Kidney (tissue), 14 donors: ENCODE results near the gene ZNF423. TPM values are rescaled to one million over a fixed set of nuclear protein-coding genes. Genes with fewer than 3 reads are reported as not detected.

Source experiments
- DNase-seq, 5 donors: peaks; one replicate each; pipeline ENCODE4 v3.0.0-alpha.2; 2013 to 2020
- FAIRE-seq: peaks from 2 replicates; lab custom pipeline; 2012; peaks lifted over from hg19 to GRCh38; lab: Jason Lieb, UNC
- H3K27ac ChIP-seq, 2 donors: one replicate each; pipeline ENCODE4 v1.7.0; 2013; ENCODE audit warnings: low read depth in 2 of 2, low read length in 2 of 2, inconsistent platforms in 1 of 2
- H3K27me3 ChIP-seq: one replicate; pipeline ENCODE4 v1.7.1; 2013; ENCODE audit warnings: low read length, inconsistent platforms; ENCODE audit not compliant: control insufficient read depth, insufficient read depth
- H3K36me3 ChIP-seq, 3 donors: one replicate each; pipeline versions ENCODE4 v1.7.0 to v1.7.1; 2013; ENCODE audit warnings: low read length in 3 of 3, control low read depth in 1 of 3, inconsistent platforms in 1 of 3; ENCODE audit not compliant: insufficient read depth in 3 of 3, control insufficient read depth in 2 of 3
- H3K4me1 ChIP-seq, 3 donors: one replicate each; pipeline versions ENCODE4 v1.7.0 to v1.7.1; 2013; ENCODE audit warnings: low read length in 3 of 3, inconsistent platforms in 1 of 3, low read depth in 1 of 3; ENCODE audit not compliant: control insufficient read depth in 2 of 3, insufficient read depth in 2 of 3
- H3K4me3 ChIP-seq, 3 donors: one replicate each; pipeline versions ENCODE4 v1.7.0 to v1.8.1; 2013; ENCODE audit warnings: low read length in 3 of 3, control low read depth in 1 of 3, inconsistent platforms in 1 of 3
- H3K9ac ChIP-seq, 3 donors: one replicate each; pipeline versions ENCODE4 v1.7.0 to v1.7.1; 2013; ENCODE audit warnings: low read length in 3 of 3, control low read depth in 1 of 3, inconsistent platforms in 1 of 3
- H3K9me3 ChIP-seq, 3 donors: one replicate each; pipeline versions ENCODE4 v1.7.0 to v1.7.1; 2013; ENCODE audit warnings: low read length in 3 of 3, control low read depth in 1 of 3, inconsistent platforms in 1 of 3; ENCODE audit not compliant: control insufficient read depth in 2 of 3, insufficient read depth in 1 of 3
- CTCF ChIP-seq: IDR thresholded peaks from 3 replicates; pipeline ENCODE4 v1.5.1; 2012; ENCODE audit warnings: mild to moderate bottlenecking, moderate library complexity, borderline replicate concordance; ENCODE audit not compliant: insufficient read depth; ENCODE audit errors: extremely low read depth
- intact Hi-C: fragments of 100-400 bp; cut with DNase I; formaldehyde crosslinking; loops from one replicate; pipeline ENCODE4 v1.11.1; 2022
- polyA plus RNA-seq: library from polyadenylated mRNA; stranded (reverse); fragments of 350-450 nt; fragmentation: Illumina TruSeq; extraction: RNeasy Lipid Tissue Mini Kit (QIAGEN cat#74804); gene quantifications from one replicate; pipeline ENCODE4 v1.2.3, GENCODE V29; 2014; ENCODE audit warnings: low read depth, low replicate concordance; ENCODE audit not compliant: insufficient read depth
- total RNA-seq: library from RNA; stranded (reverse); fragmentation: NEBNext Ultra II Directional; extraction: Animal tissue kit (Norgen Biotek cat#: 25700); gene quantifications from one replicate; pipeline ENCODE4 v1.2.1, GENCODE V29; 2021
- donor health status: control.
- donor health status: control.
- donor health status: control.
- donor health status: control.
- donor health status: control.
- donor health status: DM: yes; HTN: yes; CAD: no.
- donor health status: Normal renal cell carcinoma (clear cell type).

Gene ZNF423
- total and polyA plus RNA-seq, 2 donors from 2014 or later = 2.0 to 8.4 TPM

- Histone ChIP-seq H3K27ac (peak overlapping the region in 1 of 2 donors; percentile 16), H3K9me3 (no peaks in the 10 kb centered on the region), H3K27me3 (no peaks in the 10 kb centered on the region), H3K4me3 (no peak overlapping the region), H3K9ac (no peak overlapping the region), H3K4me1 (peaks cover 0 to 6% (median 5%) of the 10 kb centered on the region in 3 donors), H3K36me3 (no peaks in the 10 kb centered on the region)
- DNase-seq = no peak
- FAIRE-seq = no peak
- no peak for TF ChIP-seq CTCF
- intact Hi-C loops = no loop called here
These were observed 277.9 kb downstream of the ZNF423 start for GRCh38 chr16:49578018-49578417.

GRCh38 chr16:49576941-49577340 lies 279.0 kb downstream of the ZNF423 start:
- Histone ChIP-seq H3K27ac (no peak overlapping the region), H3K4me3 (no peak overlapping the region), H3K36me3 (no peaks in the 10 kb centered on the region), H3K27me3 (no peaks in the 10 kb centered on the region), H3K9ac (no peak overlapping the region), H3K4me1 (peaks cover 0 to 6% (median 5%) of the 10 kb centered on the region in 3 donors), H3K9me3 (no peaks in the 10 kb centered on the region)
- TF ChIP-seq CTCF = no peak
- DNase-seq (no peak), FAIRE-seq (no peak)
- intact Hi-C loops = no loop called here

DNA sequence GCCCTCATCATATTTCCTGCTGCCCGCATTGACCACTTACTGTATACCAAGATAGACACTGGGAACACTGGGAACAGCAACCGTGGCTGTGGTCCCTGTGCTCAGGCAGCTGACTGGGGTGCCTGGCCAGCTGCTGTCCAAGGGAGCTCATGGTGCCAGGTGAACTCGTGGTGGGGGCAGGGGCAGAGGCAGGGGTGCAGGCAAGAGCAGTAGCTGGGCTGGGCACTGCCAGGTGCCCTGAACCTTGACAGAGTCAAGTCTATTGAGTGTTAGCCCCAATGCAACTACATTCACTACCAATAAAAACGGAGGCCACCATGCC lies 279.8 kb downstream of the ZNF423 start:
- no peak for DNase-seq
- Histone ChIP-seq H3K4me1 (peaks cover 0 to 6% (median 5%) of the 10 kb centered on the region in 3 donors), H3K27ac (peak overlapping the region in 1 of 2 donors; percentile 3), H3K4me3 (no peak overlapping the region), H3K9ac (no peak overlapping the region), H3K36me3 (no peaks in the 10 kb centered on the region), H3K27me3 (no peaks in the 10 kb centered on the region), H3K9me3 (no peaks in the 10 kb centered on the region)
- no peak for TF ChIP-seq CTCF
- intact Hi-C loops = no loop called here
- no peak for FAIRE-seq
